PC-9 (cell line): ENCODE data around the gene KLHDC4.

Experiments used
- CTCF ChIP-seq: fragments of 200-600 bp; sonication (generic); conservative IDR thresholded peaks from 2 replicates; pipeline ENCODE4 v1.6.1; 2017; ENCODE audit warnings: mixed run types, antibody characterized with exemption, mild to moderate bottlenecking, moderate library complexity
- EZH2 ChIP-seq: fragments of 200-600 bp; sonication (generic); IDR thresholded peaks from 2 replicates; pipeline ENCODE4 v1.8.0; 2017; ENCODE audit warnings: antibody characterized with exemption, low read depth

- TF ChIP-seq CTCF (no peak), EZH2 (no peak)
These were observed 43.5 kb upstream of the KLHDC4 start for GRCh38 chr16:87809150-87809902.
